ENCODE results near the gene CIDEC.
A peak's percentile ranks its signal among the peaks of the same experiment; 100 is the strongest.
"Not testable (repeated sequence)": the region's sequence is repeated elsewhere in the genome, so short reads cannot be mapped to it uniquely, and the experiment has no call there.

The CIDEC gene

GRCh38 chr3:9900965-9901415 is 20.9 kb upstream of the CIDEC start:
- DNase-seq, result not testable (repeated sequence)

- no peak for DNase-seq
Observed at GRCh38 chr3:9899289-9899791, 19.3 kb upstream of the CIDEC start.

- no peak for DNase-seq
Observed at GRCh38 chr3:9898467-9899241, 18.6 kb upstream of the CIDEC start.

- DNase-seq, result no peak
Observed at GRCh38 chr3:9897408-9898372, 17.6 kb upstream of the CIDEC start.

DNA sequence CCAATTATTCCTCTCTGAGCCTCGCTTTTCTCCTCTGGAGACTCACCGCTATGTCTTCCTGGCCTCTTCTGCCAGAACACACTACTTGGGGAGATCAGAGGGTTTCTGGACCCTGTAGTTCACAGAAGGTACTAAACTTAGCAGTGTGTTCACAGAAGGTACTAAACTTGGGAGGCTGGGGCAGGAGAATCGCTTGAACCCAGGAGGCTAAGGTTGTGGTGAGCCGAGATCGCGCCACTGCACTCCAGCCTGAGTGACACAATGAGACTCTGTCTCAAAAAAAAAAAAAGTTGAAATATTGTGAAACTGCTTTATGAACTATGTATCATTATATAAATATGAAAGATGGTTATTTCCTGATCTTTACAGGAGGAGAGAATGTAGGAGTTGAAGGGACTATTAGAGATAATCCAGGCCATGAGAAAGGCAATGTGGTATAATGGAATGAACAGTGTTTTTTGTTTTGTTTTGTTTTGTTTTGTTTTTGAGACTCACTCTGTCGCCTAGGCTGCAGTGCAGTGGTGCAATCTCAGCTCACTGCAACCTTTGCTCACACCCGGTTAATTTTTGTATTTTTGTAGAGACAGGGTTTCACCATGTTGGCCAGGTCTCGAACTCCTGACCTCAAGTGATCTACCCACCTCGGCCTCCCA is 16.8 kb upstream of the CIDEC start:
- not testable (repeated sequence) for DNase-seq

GRCh38 chr3:9895715-9896114 is 15.7 kb upstream of the CIDEC start:
- not testable (repeated sequence) for DNase-seq

GRCh38 chr3:9893739-9894138 is 13.7 kb upstream of the CIDEC start:
- no peak for DNase-seq

- DNase-seq, result no peak
Observed at GRCh38 chr3:9891072-9891622, 11.1 kb upstream of the CIDEC start.

DNA sequence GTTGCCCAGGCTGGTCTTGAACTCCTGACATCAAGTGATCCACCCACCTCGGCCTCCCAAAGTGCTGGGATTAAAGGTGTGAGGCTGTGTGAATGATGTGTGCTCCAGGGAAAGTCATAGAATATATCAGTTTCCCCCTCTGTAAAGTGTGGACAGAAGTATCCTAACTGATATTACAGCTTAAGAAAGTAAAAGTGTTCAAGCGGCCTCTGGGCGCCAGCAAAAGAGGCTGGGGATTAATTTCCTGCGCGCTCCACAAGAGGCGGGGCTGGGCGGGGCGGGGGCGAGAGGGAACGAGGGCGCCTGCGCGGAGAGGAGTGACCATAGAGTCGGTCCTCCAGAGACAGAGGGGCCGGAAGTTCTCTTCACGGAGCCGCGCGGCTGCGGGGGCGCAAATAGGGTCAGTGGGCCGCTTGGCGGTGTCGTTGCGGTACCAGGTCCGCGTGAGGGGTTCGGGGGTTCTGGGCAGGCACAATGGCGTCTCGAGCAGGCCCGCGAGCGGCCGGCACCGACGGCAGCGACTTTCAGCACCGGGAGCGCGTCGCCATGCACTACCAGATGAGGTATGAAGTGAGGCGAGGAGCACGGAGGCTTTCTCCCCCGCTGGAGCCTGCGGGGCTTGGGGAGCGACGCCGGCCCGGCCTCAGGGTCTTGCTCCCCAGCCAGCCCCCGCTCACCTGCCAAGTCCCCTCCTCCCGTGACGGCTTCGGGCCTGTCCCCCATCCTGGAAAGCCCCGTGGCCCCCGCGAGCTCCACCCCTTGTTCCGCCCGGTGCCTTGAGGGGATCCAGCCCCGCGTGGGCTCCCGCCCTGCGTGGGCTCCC is 10.4 kb upstream of the CIDEC start, which contains the start of gene JAGN1:
Gene JAGN1 (plus strand): TSS at position 362 of the 823 bp plus-strand sequence. CDS start 113 bp downstream, at position 475.
- DNase-seq, result peak; percentile 70

DNA sequence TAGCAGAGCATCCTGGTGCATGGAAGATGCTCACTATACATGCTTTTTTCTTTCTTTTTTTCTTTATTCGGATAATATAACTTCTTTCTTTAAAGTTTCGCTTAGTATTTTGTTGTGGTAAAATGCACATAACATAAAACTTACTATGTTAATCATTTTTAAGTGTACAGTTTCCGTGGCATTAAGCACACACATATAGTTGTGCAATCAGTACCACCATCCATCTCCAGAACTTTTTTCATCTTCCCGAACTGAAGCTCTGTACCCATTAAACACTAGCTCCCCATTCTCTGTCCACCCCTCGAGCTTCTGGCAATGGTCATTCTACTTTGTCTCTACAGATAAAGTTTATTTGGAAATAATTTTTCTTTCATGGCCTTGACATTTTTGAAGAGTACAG is 9.4 kb upstream of the CIDEC start:
- no peak for DNase-seq

- DNase-seq, result no peak
Observed at GRCh38 chr3:9888540-9888939, 8.5 kb upstream of the CIDEC start.

- DNase-seq, result no peak
Observed at GRCh38 chr3:9887480-9887879, 7.4 kb upstream of the CIDEC start.

- no peak for DNase-seq
Observed at GRCh38 chr3:9886328-9886727, 6.3 kb upstream of the CIDEC start.

DNA sequence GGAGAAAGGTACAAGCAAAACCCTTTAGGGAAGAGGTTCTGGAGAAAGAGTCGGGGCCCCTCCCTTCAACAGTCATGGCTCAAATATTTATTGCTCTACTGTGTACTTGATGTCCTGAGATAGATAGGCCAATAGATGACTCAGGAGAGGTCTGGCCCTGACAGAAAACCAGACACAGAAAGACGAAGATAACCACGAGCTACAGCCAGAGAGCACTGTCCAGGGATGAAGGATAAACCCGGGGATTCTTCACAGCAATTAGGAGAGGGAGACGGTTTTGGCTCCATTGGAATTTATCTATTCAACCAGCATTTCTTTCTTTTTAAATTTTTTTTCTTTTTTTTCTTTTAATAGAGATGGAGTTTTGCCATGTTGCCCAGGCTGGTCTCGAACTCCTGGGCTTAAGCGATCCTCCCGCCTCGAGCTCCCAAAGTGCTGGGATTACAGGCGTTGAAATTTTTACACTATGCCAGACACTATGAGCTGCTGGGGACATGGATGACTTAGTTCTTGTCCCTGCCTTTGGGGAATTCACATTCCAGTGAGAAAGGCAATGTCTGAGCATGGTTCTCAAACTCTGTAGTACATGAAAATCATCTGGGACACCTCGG is 4.6 kb upstream of the CIDEC start:
- DNase-seq, result no peak

- no peak for DNase-seq
Observed at GRCh38 chr3:9883706-9884554, 3.9 kb upstream of the CIDEC start.

DNA sequence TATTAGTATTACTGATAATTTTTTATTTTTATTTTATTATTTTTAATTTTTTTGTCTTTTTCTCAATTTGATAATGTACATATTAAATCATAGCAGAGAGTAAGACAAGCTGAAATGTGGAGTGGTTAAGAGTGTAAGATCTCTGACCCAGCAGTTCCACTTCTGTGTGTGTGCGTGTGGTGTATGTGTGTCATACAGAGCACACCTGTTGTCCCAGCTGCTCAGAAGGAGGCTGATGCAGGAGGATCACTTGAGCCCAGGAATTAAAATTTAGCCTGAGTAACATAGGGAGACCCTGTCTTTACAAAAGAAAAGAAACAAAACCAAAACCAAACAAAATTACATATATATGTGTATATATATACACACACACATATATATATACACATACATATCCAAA is 1.4 kb upstream of the CIDEC start:
- peak; percentile 32 for DNase-seq

GRCh38 chr3:9878700-9879099 is 1.4 kb downstream of the CIDEC start:
- no peak for DNase-seq

GRCh38 chr3:9876991-9877390 is 3.1 kb downstream of the CIDEC start:
- DNase-seq, result no peak

DNA sequence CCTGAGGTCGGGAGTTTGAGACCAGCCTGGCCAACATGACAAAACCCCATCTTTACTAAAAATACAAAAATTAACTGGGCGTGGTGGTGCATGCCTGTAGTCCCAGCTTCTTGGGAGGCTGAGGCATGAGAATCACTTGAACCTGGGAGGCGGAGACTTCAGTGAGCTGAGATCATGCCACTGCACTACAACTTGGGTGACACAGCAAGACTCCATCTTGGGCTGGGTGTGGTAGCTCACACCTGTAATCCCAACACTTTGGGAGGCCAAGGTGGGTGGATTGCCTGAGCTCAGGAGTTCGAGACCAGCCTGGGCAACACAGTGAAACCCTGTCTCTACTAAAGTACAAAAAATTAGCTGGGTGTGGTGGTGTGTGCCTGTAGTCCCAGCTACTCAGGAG is 3.8 kb downstream of the CIDEC start:
- not testable (repeated sequence) for DNase-seq

DNA sequence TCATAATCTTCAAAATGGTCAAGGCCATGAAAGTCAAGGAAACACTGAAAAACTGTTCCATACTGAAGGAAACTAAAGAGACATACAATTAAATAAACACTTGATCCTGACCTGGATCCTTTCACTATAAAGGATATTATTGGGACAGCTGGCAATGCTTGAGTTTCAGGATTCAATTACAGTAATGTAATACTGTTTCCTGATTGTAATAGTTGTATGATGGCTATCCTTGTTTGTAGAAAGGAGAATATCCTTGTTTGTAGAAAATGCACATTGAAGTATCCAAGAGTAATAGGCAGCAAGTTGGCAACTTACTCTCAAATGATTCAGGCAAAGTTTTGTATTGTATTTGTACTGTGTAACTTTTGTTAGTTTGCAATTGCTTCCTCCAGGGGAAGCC is 4.6 kb downstream of the CIDEC start:
- peak; percentile 61 for DNase-seq
